Measurements from ENCODE around the gene RGS1. TPM values are rescaled to one million over a fixed set of nuclear protein-coding genes. Genes with fewer than 3 reads are reported as not detected.

RGS1 gene
- total RNA-seq, 1 experiment from 2014 or later, result not detected

GRCh38 chr1:192581131-192581927 is 5.8 kb downstream of the RGS1 start:
- TF ChIP-seq CTCF (conservative IDR thresholded peaks at IDR 0.05; ENCODE audit: low read depth, low read length) (no peak), EZH2phosphoT487 (IDR thresholded peaks at IDR 0.05; ENCODE audit: borderline replicate concordance, low read length) (no peak), EZH2 (IDR thresholded peaks at IDR 0.05; ENCODE audit: low read length, unreplicated experiment) (no peak)
- no peaks in the 10 kb centered on the region for H3F3A ChIP-seq (ENCODE audit: low read length, unreplicated experiment)
- no peaks in the 10 kb centered on the region for H4K20me1 ChIP-seq (ENCODE audit: low read length)
- H3K4me2 ChIP-seq (ENCODE audit: low read length), result no peak overlapping the region
- no peak overlapping the region for H3K27ac ChIP-seq (ENCODE audit: low read length)
- no peaks in the 10 kb centered on the region for H3K79me2 ChIP-seq (ENCODE audit: low read length)
- no peaks in the 10 kb centered on the region for H3K9me3 ChIP-seq (ENCODE audit: low read length)
- H3K4me3 ChIP-seq (ENCODE audit: low read length), result no peak overlapping the region
- DNase-seq (no peak), ATAC-seq (no peak)
- no peaks in the 10 kb centered on the region for H3K9me2 ChIP-seq (replicated peaks; ENCODE audit: low read length)
- H3K4me1 ChIP-seq (ENCODE audit: insufficient read depth, low read length), result peaks cover 4% of the 10 kb centered on the region; the same call in 1 of the 2 replicates
- no TSS peak for BruUV-seq (replicated peaks)
- H3K36me3 ChIP-seq (ENCODE audit: low read depth, low read length), result no peaks in the 10 kb centered on the region
- ChIA-PET CTCF (no interaction called here), POLR2A (ENCODE audit: unreplicated experiment) (no interaction called here)
- no peaks in the 10 kb centered on the region for H3K27me3 ChIP-seq (ENCODE audit: low read length)
- intact Hi-C loops (cut with micrococcal nuclease), result loop anchor here (2.0 kb wide), 1 partner anchor 75 kb away; no protein-coding TSS in a partner anchor
- no peak overlapping the region for H3K9ac ChIP-seq (ENCODE audit: low read length)
- no peak overlapping the region for H2AFZ ChIP-seq (ENCODE audit: low read length)

GRCh38 chr1:192584866-192585265 is 9.3 kb downstream of the RGS1 start:
- DNase-seq (no peak), ATAC-seq (no peak)
- Histone ChIP-seq H4K20me1 (ENCODE audit: low read length) (no peaks in the 10 kb centered on the region), H3K9ac (ENCODE audit: low read length) (no peak overlapping the region), H3K79me2 (ENCODE audit: low read length) (no peaks in the 10 kb centered on the region), H3K27ac (ENCODE audit: low read length) (no peak overlapping the region), H3F3A (ENCODE audit: low read length, unreplicated experiment) (no peaks in the 10 kb centered on the region), H3K9me2 (replicated peaks; ENCODE audit: low read length) (no peaks in the 10 kb centered on the region), H3K4me2 (ENCODE audit: low read length) (no peak overlapping the region), H3K4me1 (ENCODE audit: insufficient read depth, low read length) (no peaks in the 10 kb centered on the region), H3K4me3 (ENCODE audit: low read length) (no peak overlapping the region), H3K27me3 (ENCODE audit: low read length) (no peaks in the 10 kb centered on the region), H3K36me3 (ENCODE audit: low read depth, low read length) (no peaks in the 10 kb centered on the region), H2AFZ (ENCODE audit: low read length) (no peak overlapping the region), H3K9me3 (ENCODE audit: low read length) (no peaks in the 10 kb centered on the region)
- intact Hi-C loops (cut with micrococcal nuclease), result no loop called here
- CTCF ChIA-PET, result no interaction called here
- TF ChIP-seq EZH2 (IDR thresholded peaks at IDR 0.05; ENCODE audit: low read length, unreplicated experiment) (no peak), EZH2phosphoT487 (IDR thresholded peaks at IDR 0.05; ENCODE audit: borderline replicate concordance, low read length) (no peak), CTCF (conservative IDR thresholded peaks at IDR 0.05; ENCODE audit: low read depth, low read length) (no peak)
- no TSS peak for BruUV-seq (replicated peaks)
- POLR2A ChIA-PET (ENCODE audit: unreplicated experiment), result no interaction called here
